ENCODE data around the gene MED28. TPM values are rescaled to one million over a fixed set of nuclear protein-coding genes. Genes with fewer than 3 reads are reported as not detected.
A peak's percentile ranks its signal among the peaks of the same experiment; 100 is the strongest.

Gene MED28
- total RNA-seq, 1 experiment from 2014 or later, result 48.7 TPM

DNA sequence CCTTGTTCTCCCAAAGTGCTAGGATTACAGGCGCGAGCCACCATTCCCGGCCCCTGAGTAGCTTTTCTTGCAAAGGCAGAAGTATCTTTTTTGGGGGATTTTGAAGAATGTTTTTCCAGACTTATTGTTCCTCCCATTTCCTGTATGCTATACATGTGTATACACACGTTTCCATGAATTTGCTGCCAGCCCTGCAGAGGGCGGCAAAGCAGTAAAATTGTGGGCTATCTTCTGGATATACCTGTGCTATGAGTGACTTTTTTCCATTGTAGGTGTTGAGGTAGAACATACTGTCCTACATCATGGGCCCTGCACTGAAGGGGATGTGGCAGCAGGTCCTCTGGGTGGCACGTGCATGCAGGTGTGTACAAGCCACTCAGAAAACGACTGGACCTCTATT lies 16.9 kb upstream of the MED28 start:
- H4K20me1 ChIP-seq (ENCODE audit: insufficient read depth, low read depth, low read length), result peaks cover 6% of the 10 kb centered on the region
- H3K9ac ChIP-seq (ENCODE audit: low read length), result no peak overlapping the region
- H3K36me3 ChIP-seq (ENCODE audit: insufficient read depth, low read length), result peaks cover 62% of the 10 kb centered on the region
- H3K4me3 ChIP-seq (ENCODE audit: low read length), result no peak overlapping the region
- H3K9me3 ChIP-seq (ENCODE audit: low read length), result no peaks in the 10 kb centered on the region
- no peaks in the 10 kb centered on the region for H3K27me3 ChIP-seq (ENCODE audit: low read length)
- no peak overlapping the region for H3K4me2 ChIP-seq (ENCODE audit: low read depth, low read length, poor library complexity, severe bottlenecking)
- H3K4me1 ChIP-seq (ENCODE audit: low read length), result peaks cover 67% of the 10 kb centered on the region
- no peak for DNase-seq
- H3K27ac ChIP-seq (ENCODE audit: low read length), result peak overlapping the region; percentile 98
- peaks cover 50% of the 10 kb centered on the region for H3K79me2 ChIP-seq (ENCODE audit: low read length)
- no peak overlapping the region for H2AFZ ChIP-seq (ENCODE audit: low read length)
- no peaks in the 10 kb centered on the region for H3K9me2 ChIP-seq (replicated peaks; ENCODE audit: insufficient read depth, low read length)

DNA sequence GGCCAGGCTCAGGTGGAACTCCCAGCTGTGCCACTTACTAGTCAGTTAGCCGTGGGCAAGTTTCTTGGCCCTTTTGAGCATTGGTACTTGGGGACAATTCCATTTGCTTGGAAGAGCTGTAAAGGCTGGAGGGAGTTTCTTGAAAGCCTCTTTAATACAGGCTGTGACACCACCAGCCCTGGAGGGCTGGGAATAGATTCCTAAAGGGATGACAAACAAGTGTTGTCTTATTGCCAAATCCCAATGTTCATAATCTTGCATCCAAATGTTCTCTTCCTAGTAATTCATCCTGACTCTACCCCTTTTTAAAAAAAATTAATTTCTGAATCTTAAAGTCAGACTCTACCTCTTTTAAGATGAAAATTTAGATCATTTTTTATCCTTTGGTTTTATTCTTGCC lies 14.6 kb upstream of the MED28 start:
- Histone ChIP-seq H3K36me3 (ENCODE audit: insufficient read depth, low read length) (peaks cover 58% of the 10 kb centered on the region), H3K27me3 (ENCODE audit: low read length) (no peaks in the 10 kb centered on the region), H3K9me3 (ENCODE audit: low read length) (no peaks in the 10 kb centered on the region), H3K79me2 (ENCODE audit: low read length) (peaks cover 50% of the 10 kb centered on the region), H3K4me1 (ENCODE audit: low read length) (peaks cover 45% of the 10 kb centered on the region), H2AFZ (ENCODE audit: low read length) (no peak overlapping the region), H3K27ac (ENCODE audit: low read length) (peak overlapping the region; percentile 54), H3K9ac (ENCODE audit: low read length) (no peak overlapping the region), H4K20me1 (ENCODE audit: insufficient read depth, low read depth, low read length) (peaks cover 6% of the 10 kb centered on the region), H3K4me2 (ENCODE audit: low read depth, low read length, poor library complexity, severe bottlenecking) (no peak overlapping the region), H3K9me2 (replicated peaks; ENCODE audit: insufficient read depth, low read length) (no peaks in the 10 kb centered on the region), H3K4me3 (ENCODE audit: low read length) (no peak overlapping the region)
- DNase-seq, result no peak

DNA sequence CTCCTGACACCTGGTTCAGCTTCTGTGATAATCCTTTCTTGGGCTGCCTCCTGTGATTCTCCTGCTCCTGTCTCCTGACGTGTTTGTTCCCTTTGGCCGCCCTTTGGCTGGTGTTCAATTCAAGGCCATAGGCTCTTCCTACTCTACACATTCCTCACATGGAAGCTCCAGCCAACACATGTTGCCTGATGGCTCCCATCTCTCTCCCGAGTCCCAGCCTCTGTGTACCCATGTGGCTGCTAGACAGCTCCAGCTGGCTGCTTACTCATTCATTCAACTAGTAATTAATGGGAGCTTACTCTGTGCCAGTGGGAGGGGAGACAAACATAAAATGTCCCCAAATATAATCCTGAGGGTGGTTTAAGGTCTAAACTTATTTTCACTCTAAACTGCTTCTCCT lies 9.2 kb upstream of the MED28 start:
- no peak overlapping the region for H3K4me3 ChIP-seq (ENCODE audit: low read length)
- H3K4me2 ChIP-seq (ENCODE audit: low read depth, low read length, poor library complexity, severe bottlenecking), result no peak overlapping the region
- H4K20me1 ChIP-seq (ENCODE audit: insufficient read depth, low read depth, low read length), result peaks cover 6% of the 10 kb centered on the region; the same call in 1 of the 2 replicates
- H2AFZ ChIP-seq (ENCODE audit: low read length), result no peak overlapping the region
- H3K4me1 ChIP-seq (ENCODE audit: low read length), result peaks cover 13% of the 10 kb centered on the region
- H3K9me3 ChIP-seq (ENCODE audit: low read length), result no peaks in the 10 kb centered on the region
- no peaks in the 10 kb centered on the region for H3K9me2 ChIP-seq (replicated peaks; ENCODE audit: insufficient read depth, low read length)
- H3K27ac ChIP-seq (ENCODE audit: low read length), result no peak overlapping the region
- H3K36me3 ChIP-seq (ENCODE audit: insufficient read depth, low read length), result peaks cover 52% of the 10 kb centered on the region
- no peak overlapping the region for H3K9ac ChIP-seq (ENCODE audit: low read length)
- DNase-seq, result no peak
- H3K79me2 ChIP-seq (ENCODE audit: low read length), result peaks cover 19% of the 10 kb centered on the region
- no peaks in the 10 kb centered on the region for H3K27me3 ChIP-seq (ENCODE audit: low read length)

DNA sequence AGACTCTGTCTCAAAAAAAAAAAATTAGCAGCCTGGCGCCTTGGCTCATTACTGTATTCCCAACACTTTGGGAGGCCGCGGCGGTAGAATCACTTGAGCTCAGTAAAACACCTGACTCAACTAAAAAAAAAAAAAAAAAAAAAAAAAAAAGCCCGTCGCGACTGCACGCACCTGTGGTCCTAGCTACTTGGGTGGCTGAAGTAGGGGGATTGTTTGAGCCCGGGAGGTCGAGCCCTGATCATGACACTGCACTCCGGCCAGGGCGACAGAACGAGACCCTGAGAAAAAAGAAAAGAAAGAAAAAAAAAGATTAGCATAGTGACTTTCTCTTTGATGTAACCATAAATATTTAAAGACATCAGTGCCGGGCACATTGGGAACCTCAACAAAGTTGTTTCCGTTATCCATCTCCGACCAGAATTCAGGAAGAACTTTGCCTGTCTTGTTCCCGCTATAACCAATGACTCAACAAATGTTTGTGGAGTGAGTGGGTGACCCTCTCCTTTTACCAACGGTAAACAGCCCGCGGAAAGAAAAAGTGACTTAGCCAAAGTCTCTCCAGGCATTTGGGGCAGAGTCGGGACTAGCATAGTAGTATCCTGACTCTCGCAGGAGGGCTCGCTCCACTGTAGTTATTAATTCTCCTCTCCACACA lies 553 bp upstream of the MED28 start:
- Histone ChIP-seq H3K9ac (ENCODE audit: low read length) (peak overlapping the region; percentile 93), H3K4me1 (ENCODE audit: low read length) (peaks cover 38% of the 10 kb centered on the region), H3K79me2 (ENCODE audit: low read length) (peaks cover 49% of the 10 kb centered on the region), H4K20me1 (ENCODE audit: insufficient read depth, low read depth, low read length) (peaks cover 32% of the 10 kb centered on the region), H3K27me3 (ENCODE audit: low read length) (no peaks in the 10 kb centered on the region), H3K27ac (ENCODE audit: low read length) (peak overlapping the region; percentile 71), H3K4me3 (ENCODE audit: low read length) (peak overlapping the region; percentile 92), H3K9me3 (ENCODE audit: low read length) (no peaks in the 10 kb centered on the region), H3K4me2 (ENCODE audit: low read depth, low read length, poor library complexity, severe bottlenecking) (peak overlapping the region; percentile 100), H2AFZ (ENCODE audit: low read length) (peak overlapping the region; percentile 89), H3K36me3 (ENCODE audit: insufficient read depth, low read length) (peaks cover 9% of the 10 kb centered on the region; the same call in 1 of the 2 replicates), H3K9me2 (replicated peaks; ENCODE audit: insufficient read depth, low read length) (no peaks in the 10 kb centered on the region)
- peak; percentile 43 for DNase-seq

DNA sequence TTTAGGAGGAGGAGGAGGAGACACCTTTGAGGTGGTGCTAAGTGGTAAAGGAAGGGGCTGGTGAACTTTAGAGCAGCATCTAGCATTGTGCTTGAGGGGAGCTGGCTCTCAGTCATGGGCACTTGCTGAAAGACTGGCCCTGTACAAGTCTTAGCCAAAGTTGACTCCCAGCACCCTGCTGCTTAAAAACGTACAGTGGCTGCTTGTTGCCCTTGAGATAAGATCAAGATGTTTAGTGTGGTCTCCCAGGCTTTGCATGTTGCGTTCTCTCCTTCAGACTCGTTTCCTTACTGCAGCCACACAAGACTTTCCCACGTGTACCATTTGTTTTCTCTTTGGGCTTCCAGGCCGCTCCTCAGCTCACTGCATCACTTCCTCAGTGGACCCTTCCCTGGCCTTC lies 1.8 kb downstream of the MED28 start:
- Histone ChIP-seq H3K9me2 (replicated peaks; ENCODE audit: insufficient read depth, low read length) (no peaks in the 10 kb centered on the region), H3K36me3 (ENCODE audit: insufficient read depth, low read length) (peaks cover 25% of the 10 kb centered on the region; the same call in 1 of the 2 replicates), H3K27me3 (ENCODE audit: low read length) (no peaks in the 10 kb centered on the region), H4K20me1 (ENCODE audit: insufficient read depth, low read depth, low read length) (peaks cover 42% of the 10 kb centered on the region), H3K9ac (ENCODE audit: low read length) (no peak overlapping the region), H3K79me2 (ENCODE audit: low read length) (peaks cover 61% of the 10 kb centered on the region), H3K4me3 (ENCODE audit: low read length) (no peak overlapping the region), H3K27ac (ENCODE audit: low read length) (no peak overlapping the region), H2AFZ (ENCODE audit: low read length) (no peak overlapping the region), H3K4me1 (ENCODE audit: low read length) (peaks cover 42% of the 10 kb centered on the region), H3K4me2 (ENCODE audit: low read depth, low read length, poor library complexity, severe bottlenecking) (peak overlapping the region; percentile 100), H3K9me3 (ENCODE audit: low read length) (no peaks in the 10 kb centered on the region)
- DNase-seq, result no peak

DNA sequence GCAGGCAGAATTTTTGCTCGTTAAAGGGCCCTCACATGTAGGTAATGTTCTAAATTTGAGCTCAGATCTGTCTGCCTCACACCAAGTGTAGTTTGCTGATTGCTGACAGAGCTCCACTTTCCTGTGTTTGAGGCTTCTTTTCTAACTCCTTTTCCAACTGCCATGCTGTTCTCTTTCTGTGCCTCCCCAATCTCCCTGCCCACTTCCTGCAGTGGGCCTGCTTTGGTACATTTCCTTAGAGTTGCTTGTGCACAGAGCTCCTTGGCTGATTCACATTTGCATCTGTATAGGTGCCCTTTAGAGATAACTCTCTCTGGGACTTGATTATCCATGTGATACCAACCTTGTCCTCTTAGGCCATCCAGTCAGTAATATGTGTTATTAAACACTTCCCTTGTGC lies 4.5 kb downstream of the MED28 start:
- Histone ChIP-seq H3K9me2 (replicated peaks; ENCODE audit: insufficient read depth, low read length) (no peaks in the 10 kb centered on the region), H3K4me2 (ENCODE audit: low read depth, low read length, poor library complexity, severe bottlenecking) (peak overlapping the region; percentile 33), H3K4me1 (ENCODE audit: low read length) (peaks cover 36% of the 10 kb centered on the region), H3K4me3 (ENCODE audit: low read length) (no peak overlapping the region), H3K9ac (ENCODE audit: low read length) (no peak overlapping the region), H3K27ac (ENCODE audit: low read length) (0 out of 2 replicates have a peak overlapping the region, but pooled peaks have one; percentile 17), H3K36me3 (ENCODE audit: insufficient read depth, low read length) (peaks cover 44% of the 10 kb centered on the region), H4K20me1 (ENCODE audit: insufficient read depth, low read depth, low read length) (peaks cover 44% of the 10 kb centered on the region), H3K9me3 (ENCODE audit: low read length) (no peaks in the 10 kb centered on the region), H3K27me3 (ENCODE audit: low read length) (no peaks in the 10 kb centered on the region), H3K79me2 (ENCODE audit: low read length) (peaks cover 74% of the 10 kb centered on the region), H2AFZ (ENCODE audit: low read length) (no peak overlapping the region)
- no peak for DNase-seq

DNA sequence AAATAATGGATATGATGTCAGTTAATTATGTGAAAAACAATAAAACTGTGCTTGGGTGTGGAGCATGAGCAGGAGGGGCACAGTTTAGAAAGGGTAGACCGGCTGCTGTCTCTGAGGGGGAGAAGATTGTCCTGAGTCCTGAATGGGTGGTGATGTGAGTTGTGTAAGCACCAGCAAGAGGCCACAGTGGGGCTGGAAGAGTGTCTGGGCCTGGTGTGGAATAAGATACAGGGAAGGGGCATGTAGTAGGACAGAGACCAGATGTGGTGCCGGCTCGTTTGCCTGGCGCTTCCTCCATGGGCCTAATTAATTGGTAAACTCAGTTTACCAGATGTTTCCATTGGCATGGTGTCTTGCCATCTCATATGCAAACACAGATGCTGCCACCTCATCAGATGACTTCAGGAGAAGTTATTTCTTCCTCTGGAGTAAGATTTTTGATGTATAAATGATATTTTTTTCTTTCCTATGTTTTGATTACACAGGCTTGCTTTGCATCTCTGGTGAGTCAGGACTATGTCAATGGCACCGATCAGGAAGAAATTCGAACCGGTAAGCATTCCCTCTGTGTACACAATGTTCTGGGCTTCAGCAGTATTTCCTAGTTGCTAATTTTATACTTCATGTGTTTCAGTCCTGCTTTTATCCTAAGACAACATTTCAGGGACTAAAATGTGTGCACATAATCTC lies 5.1 kb downstream of the MED28 start:
- Histone ChIP-seq H3K27ac (ENCODE audit: low read length) (0 out of 2 replicates have a peak overlapping the region, but pooled peaks have one; percentile 17), H3K9me3 (ENCODE audit: low read length) (no peaks in the 10 kb centered on the region), H3K9ac (ENCODE audit: low read length) (no peak overlapping the region), H3K4me2 (ENCODE audit: low read depth, low read length, poor library complexity, severe bottlenecking) (no peak overlapping the region), H3K4me3 (ENCODE audit: low read length) (no peak overlapping the region), H3K9me2 (replicated peaks; ENCODE audit: insufficient read depth, low read length) (no peaks in the 10 kb centered on the region), H3K4me1 (ENCODE audit: low read length) (peaks cover 36% of the 10 kb centered on the region), H3K27me3 (ENCODE audit: low read length) (no peaks in the 10 kb centered on the region), H3K79me2 (ENCODE audit: low read length) (peaks cover 74% of the 10 kb centered on the region), H4K20me1 (ENCODE audit: insufficient read depth, low read depth, low read length) (peaks cover 45% of the 10 kb centered on the region), H3K36me3 (ENCODE audit: insufficient read depth, low read length) (peaks cover 51% of the 10 kb centered on the region), H2AFZ (ENCODE audit: low read length) (no peak overlapping the region)
- no peak for DNase-seq

DNA sequence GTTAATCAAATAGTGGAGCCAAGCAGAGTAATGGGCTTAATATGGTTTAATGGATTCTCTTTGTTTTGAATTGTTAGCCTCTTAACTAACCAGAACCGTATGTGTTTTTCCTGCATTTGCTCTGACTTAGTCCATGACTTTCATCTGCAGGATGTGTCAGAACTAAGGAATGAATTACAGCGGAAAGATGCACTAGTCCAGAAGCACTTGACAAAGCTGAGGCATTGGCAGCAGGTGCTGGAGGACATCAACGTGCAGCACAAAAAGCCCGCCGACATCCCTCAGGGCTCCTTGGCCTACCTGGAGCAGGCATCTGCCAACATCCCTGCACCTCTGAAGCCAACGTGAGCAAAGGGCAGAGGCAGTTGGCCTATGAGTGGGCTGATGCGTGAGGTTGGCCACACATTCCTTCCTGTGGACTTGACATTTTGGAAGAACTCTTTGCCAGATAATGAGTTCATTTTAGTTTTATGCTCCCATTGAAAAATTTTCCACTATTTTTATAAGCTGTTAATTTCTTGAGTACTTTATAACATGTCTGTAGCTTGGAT lies 9.1 kb downstream of the MED28 start:
- DNase-seq, result no peak
- Histone ChIP-seq H3K36me3 (ENCODE audit: insufficient read depth, low read length) (peaks cover 61% of the 10 kb centered on the region), H3K79me2 (ENCODE audit: low read length) (peaks cover 38% of the 10 kb centered on the region)

More for the DNA sequence above, 9.1 kb downstream of the MED28 start:
- H3K9ac ChIP-seq (ENCODE audit: low read length), result no peak overlapping the region
- H3K9me2 ChIP-seq (replicated peaks; ENCODE audit: insufficient read depth, low read length), result no peaks in the 10 kb centered on the region
- H4K20me1 ChIP-seq (ENCODE audit: insufficient read depth, low read depth, low read length), result peaks cover 16% of the 10 kb centered on the region; the same call in 1 of the 2 replicates
- H2AFZ ChIP-seq (ENCODE audit: low read length), result no peak overlapping the region
- no peaks in the 10 kb centered on the region for H3K27me3 ChIP-seq (ENCODE audit: low read length)
- H3K27ac ChIP-seq (ENCODE audit: low read length), result no peak overlapping the region
- no peak overlapping the region for H3K4me2 ChIP-seq (ENCODE audit: low read depth, low read length, poor library complexity, severe bottlenecking)
- no peaks in the 10 kb centered on the region for H3K9me3 ChIP-seq (ENCODE audit: low read length)
- H3K4me1 ChIP-seq (ENCODE audit: low read length), result peaks cover 8% of the 10 kb centered on the region
- H3K4me3 ChIP-seq (ENCODE audit: low read length), result no peak overlapping the region
